Esophagus muscularis mucosa (tissue), 4 donors: ENCODE measurements around the gene NUSAP1. TPM values are rescaled to one million over a fixed set of nuclear protein-coding genes. Genes with fewer than 3 reads are reported as not detected.
"Not testable (repeated sequence)": the region's sequence is repeated elsewhere in the genome, so short reads cannot be mapped to it uniquely, and the experiment has no call there.

ENCODE experiments used
- DNase-seq: peaks from one replicate; pipeline ENCODE4 v3.0.0-alpha.2; 2017; ENCODE audit errors: extremely low spot score
- H3K27ac ChIP-seq, 4 donors: fragments of 200-600 bp; sonication (generic); replicated peaks in 1 of 4; 1 replicate in 3 of 4; 2 replicates in 1 of 4; pipeline ENCODE4 v1.5.1; 2016 to 2019; ENCODE audit warnings: mild to moderate bottlenecking in 1 of 4
- H3K27me3 ChIP-seq, 4 donors: fragments of 200-600 bp; sonication (generic); one replicate each; pipeline versions ENCODE4 v1.5.1 to v1.6.0; 2016 to 2019
- H3K36me3 ChIP-seq, 4 donors: fragments of 200-600 bp; sonication (generic); one replicate each; pipeline ENCODE4 v1.5.1; 2016 to 2019
- H3K4me1 ChIP-seq, 4 donors: fragments of 200-600 bp; sonication (generic); one replicate each; pipeline ENCODE4 v1.5.1; 2016 to 2019
- H3K4me3 ChIP-seq, 4 donors: fragments of 200-600 bp; sonication (generic); 1 replicate in 2 of 4; 2 replicates in 2 of 4; pipeline ENCODE4 v1.5.1; 2016 to 2019; ENCODE audit warnings: mild to moderate bottlenecking in 4 of 4, moderate library complexity in 1 of 4
- H3K9me3 ChIP-seq, 4 donors: fragments of 200-600 bp; sonication (generic); 1 replicate in 3 of 4; 2 replicates in 1 of 4; pipeline ENCODE4 v1.5.1; 2016 to 2019
- EP300 ChIP-seq: sonication (generic); formaldehyde crosslinking; IDR thresholded peaks from one replicate; pipeline ENCODE4 v1.6.1; 2017; ENCODE audit warnings: antibody characterized with exemption
- POLR2A ChIP-seq: fragments of 450-650 bp; IDR thresholded peaks from one replicate; pipeline ENCODE4 v1.6.1; 2017; ENCODE audit warnings: antibody characterized with exemption, moderate library complexity, mild to moderate bottlenecking, low read depth
- POLR2AphosphoS5 ChIP-seq, 2 donors: sonication (generic); formaldehyde crosslinking; IDR thresholded peaks; one replicate each; pipeline ENCODE4 v1.6.1; 2017; ENCODE audit warnings: antibody characterized with exemption in 2 of 2
- WGBS: methylation state at CpG from one replicate; pipeline ENCODE4 v1.1.5; 2018; 5-methylcytosine and 5-hydroxymethylcytosine counted together
- intact Hi-C: fragments of 100-400 bp; cut with DNase I; formaldehyde crosslinking; loops from one replicate; pipeline ENCODE4 v1.15.1; 2023
- total RNA-seq, 4 donors: library from RNA; depleted of rRNA; stranded (reverse); fragments of >200 nt; gene quantifications; one replicate each; pipeline versions ENCODE4 v1.1.0 to v1.2.1, GENCODE V29; 2016
- TF ChIP-seq, protein P1 (sequence below), 3 experiments: fragments of 200-600 bp in 2 of 3; fragments of 450-650 bp in 1 of 3; sonication (generic) in 2 of 3; IDR thresholded peaks; one replicate each; pipeline ENCODE4 v1.5.1; 2017 to 2019; ENCODE audit warnings: antibody characterized with exemption in 3 of 3, mild to moderate bottlenecking in 2 of 3, moderate library complexity in 1 of 3

Gene NUSAP1
- total RNA-seq, 4 donors from 2014 or later: 0.42 to 5.5 (median 1.5) TPM

DNA sequence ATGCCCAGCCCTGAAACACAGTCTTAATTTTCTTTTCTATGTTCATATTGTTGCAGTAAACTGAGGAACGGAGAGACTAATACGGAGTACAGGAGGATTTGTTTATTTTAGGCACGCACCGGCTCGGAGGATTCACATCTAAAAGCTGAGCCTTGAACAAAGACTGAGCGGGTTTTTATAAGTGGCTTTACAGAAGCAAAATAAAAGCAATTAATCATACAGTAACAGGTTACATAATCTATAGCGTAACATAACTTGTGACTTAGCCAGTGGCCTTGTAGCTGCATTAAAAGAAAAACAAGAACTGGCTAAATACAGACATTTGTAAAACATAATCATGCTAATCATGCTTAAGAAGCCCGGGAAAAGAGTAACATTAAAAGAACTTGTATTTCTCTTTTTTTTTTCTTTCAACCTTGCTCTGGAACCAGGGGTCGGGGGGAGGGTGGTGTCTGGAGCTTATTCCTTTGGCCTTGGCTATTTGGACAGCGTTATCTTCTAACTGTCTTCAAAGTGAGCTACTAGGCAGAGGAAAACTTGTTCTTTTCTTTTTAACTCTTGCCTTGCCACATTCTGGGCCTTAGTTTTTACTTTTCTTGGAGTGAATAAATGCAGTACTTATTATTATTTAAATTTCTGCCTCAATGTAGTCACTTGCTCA lies 17.5 kb downstream of the NUSAP1 start:
- no peak for DNase-seq
- Histone ChIP-seq H3K27me3 (no peaks in the 10 kb centered on the region), H3K9me3 (no peaks in the 10 kb centered on the region), H3K36me3 (no peaks in the 10 kb centered on the region), H3K27ac (no peak overlapping the region), H3K4me1 (peaks cover 0 to 8% (median 0%) of the 10 kb centered on the region in 4 donors), H3K4me3 (no peak overlapping the region)
- WGBS: 61% methylated on average over 10 of the region's 10 CpGs
- TF ChIP-seq, protein P1, sequence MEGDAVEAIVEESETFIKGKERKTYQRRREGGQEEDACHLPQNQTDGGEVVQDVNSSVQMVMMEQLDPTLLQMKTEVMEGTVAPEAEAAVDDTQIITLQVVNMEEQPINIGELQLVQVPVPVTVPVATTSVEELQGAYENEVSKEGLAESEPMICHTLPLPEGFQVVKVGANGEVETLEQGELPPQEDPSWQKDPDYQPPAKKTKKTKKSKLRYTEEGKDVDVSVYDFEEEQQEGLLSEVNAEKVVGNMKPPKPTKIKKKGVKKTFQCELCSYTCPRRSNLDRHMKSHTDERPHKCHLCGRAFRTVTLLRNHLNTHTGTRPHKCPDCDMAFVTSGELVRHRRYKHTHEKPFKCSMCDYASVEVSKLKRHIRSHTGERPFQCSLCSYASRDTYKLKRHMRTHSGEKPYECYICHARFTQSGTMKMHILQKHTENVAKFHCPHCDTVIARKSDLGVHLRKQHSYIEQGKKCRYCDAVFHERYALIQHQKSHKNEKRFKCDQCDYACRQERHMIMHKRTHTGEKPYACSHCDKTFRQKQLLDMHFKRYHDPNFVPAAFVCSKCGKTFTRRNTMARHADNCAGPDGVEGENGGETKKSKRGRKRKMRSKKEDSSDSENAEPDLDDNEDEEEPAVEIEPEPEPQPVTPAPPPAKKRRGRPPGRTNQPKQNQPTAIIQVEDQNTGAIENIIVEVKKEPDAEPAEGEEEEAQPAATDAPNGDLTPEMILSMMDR (IDR thresholded peaks at IDR 0.05): no peak
- TF ChIP-seq POLR2AphosphoS5 (IDR thresholded peaks at IDR 0.05) (no peak), POLR2A (no peak), EP300 (no peak)
- intact Hi-C loops: no loop called here

DNA sequence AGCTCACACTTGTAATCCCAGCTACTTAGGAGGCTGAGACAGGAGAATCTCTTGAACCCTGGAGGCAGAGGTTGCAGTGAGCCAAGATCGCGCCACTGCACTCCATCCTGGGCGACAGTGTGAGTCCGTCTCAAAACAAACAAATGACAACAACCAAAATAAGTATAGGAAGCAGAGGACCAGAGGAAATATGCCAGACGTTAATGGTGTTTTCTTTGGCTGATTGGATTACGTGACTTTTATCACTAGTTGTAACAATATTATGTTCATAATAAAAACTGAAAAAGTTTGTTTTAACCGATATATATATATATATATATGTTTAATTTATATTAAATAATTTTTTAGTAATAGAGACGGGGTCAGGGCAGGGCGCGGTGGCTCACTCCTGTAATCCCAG lies 21.7 kb downstream of the NUSAP1 start:
- DNase-seq: no peak

DNA sequence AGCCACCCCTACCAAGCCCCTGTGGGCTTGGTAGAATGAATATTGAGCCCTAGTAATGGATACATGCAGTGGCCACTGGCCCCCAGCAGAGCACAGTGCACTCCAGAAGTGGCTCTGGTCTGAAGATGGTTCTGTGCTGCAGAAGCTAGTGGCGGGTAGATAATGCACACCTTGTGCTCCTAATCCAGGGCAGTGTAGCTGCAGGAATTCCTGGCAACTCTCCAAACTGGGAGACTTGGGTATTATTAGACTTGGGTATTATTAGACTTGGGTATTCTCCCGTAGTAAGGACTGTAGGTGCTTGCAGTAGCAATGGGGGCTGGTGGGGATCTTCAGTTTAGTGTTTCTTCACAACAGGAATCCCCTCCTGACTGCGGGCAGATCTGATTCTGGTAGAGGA lies 34.7 kb downstream of the NUSAP1 start:
- TF ChIP-seq, protein P1 (IDR thresholded peaks at IDR 0.05): no peak
- TF ChIP-seq POLR2A (no peak), EP300 (no peak), POLR2AphosphoS5 (IDR thresholded peaks at IDR 0.05) (no peak)
- H3K9me3 ChIP-seq: no peaks in the 10 kb centered on the region
- H3K27me3 ChIP-seq: no peaks in the 10 kb centered on the region
- H3K4me1 ChIP-seq: no peaks in the 10 kb centered on the region
- intact Hi-C loops: no loop called here
- no peak for DNase-seq
- H3K36me3 ChIP-seq: no peaks in the 10 kb centered on the region
- no peak overlapping the region for H3K4me3 ChIP-seq
- WGBS: 90% methylated on average over 2 of the region's 3 CpGs
- no peak overlapping the region for H3K27ac ChIP-seq

More for the DNA sequence above, 21.7 kb downstream of the NUSAP1 start:
- Histone ChIP-seq H3K4me3 (no peak overlapping the region), H3K27me3 (no peaks in the 10 kb centered on the region), H3K4me1 (peaks cover 0 to 8% (median 0%) of the 10 kb centered on the region in 4 donors), H3K36me3 (no peaks in the 10 kb centered on the region), H3K9me3 (no peaks in the 10 kb centered on the region), H3K27ac (no peak overlapping the region)
- WGBS: 95% methylated on average over 10 of the region's 10 CpGs
- intact Hi-C loops: no loop called here
- TF ChIP-seq, protein P1 (IDR thresholded peaks at IDR 0.05): no peak
- no peak for TF ChIP-seq POLR2A
- TF ChIP-seq EP300: no peak
- no peak for TF ChIP-seq POLR2AphosphoS5 (IDR thresholded peaks at IDR 0.05)

DNA sequence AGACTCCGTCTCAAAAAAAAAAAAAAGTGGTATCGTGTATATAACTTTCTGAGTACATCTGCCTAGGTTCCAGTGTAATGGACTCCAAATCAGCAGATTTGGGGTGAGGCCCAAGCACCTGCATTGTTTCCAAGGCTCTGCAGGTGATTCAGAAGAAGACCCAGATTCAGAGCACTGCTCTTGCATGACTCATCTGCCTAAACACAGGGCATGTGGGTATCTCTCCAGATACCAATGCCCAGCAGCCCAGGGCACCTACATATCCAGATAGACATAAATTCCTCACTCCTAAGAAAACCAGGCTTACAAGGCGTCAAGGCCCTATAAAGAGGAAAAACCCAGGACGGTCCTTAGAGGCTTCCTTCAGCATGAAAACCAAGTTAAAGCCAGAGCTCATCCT lies 45.3 kb downstream of the NUSAP1 start:
- Histone ChIP-seq H3K27me3 (no peaks in the 10 kb centered on the region), H3K36me3 (no peaks in the 10 kb centered on the region), H3K4me3 (no peak overlapping the region), H3K27ac (no peak overlapping the region), H3K9me3 (no peaks in the 10 kb centered on the region), H3K4me1 (no peaks in the 10 kb centered on the region)
- no peak for DNase-seq
- TF ChIP-seq, protein P1 (IDR thresholded peaks at IDR 0.05): no peak
- TF ChIP-seq EP300: no peak
- TF ChIP-seq POLR2AphosphoS5 (IDR thresholded peaks at IDR 0.05): no peak
- TF ChIP-seq POLR2A: no peak
- intact Hi-C loops: no loop called here
- 95% methylated on average over 4 of the region's 4 CpGs for WGBS

DNA sequence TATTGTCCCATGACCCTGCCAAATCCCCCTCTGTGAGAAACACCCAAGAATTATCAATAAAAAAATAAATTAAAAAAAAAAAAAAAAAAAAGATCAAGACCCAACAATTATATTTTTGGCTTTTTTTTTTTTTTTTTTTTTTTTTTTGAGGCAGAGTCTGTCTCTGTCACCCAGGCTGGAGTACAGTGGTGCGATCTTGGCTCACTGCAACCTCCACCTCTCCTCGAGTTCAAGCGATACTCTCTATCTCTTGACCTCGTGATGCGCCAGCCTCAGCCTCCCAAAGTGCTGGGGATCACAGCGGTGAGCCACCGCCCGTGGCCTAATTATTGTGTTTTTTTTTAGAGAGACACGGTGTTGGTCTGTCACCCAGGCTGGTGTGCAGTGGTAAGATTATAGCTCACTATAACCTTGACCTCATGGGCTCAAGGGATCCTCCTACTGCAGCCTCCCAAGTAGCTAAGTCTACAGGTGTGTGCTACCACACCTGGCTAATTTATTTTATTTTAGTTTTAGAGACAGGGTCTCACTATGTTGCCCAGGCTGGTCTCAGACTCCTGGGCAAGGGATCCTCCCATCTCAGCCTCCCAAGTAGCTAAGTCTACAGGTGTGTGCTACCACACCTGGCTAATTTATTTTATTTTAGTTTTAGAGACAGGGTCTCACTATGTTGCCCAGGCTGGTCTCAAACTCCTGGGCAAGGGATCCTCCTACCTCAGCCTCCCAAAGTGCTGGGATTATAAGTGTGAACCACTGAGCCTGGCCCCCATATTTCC lies 51.5 kb downstream of the NUSAP1 start:
- WGBS: 98% methylated on average over 9 of the region's 9 CpGs
- DNase-seq, H3K9me3 ChIP-seq, intact Hi-C loops, H3K4me3 ChIP-seq, H3K27me3 ChIP-seq, H3K4me1 ChIP-seq, H3K27ac ChIP-seq: not testable (repeated sequence)
- H3K36me3 ChIP-seq: peaks cover 27 to 43% (median 31%) of the 10 kb centered on the region in 4 donors
